HEK293 (cell line): Measurements from ENCODE around the gene MAP3K6.

ENCODE experiments used
- BCL11A ChIP-seq: fragments of 450-650 bp; formaldehyde crosslinking; IDR thresholded peaks from 2 replicates; pipeline ENCODE4 v1.5.1; 2016; ENCODE audit warnings: low read depth, missing biosample characterization, missing genetic modification characterization
- BCL11B ChIP-seq: fragments of 450-650 bp; formaldehyde crosslinking; IDR thresholded peaks from 2 replicates; pipeline ENCODE4 v1.5.1; 2016; ENCODE audit warnings: low read depth, missing biosample characterization, missing genetic modification characterization
- GLIS1 ChIP-seq: fragments of 450-650 bp; formaldehyde crosslinking; IDR thresholded peaks from 2 replicates; pipeline ENCODE4 v1.5.1; 2016; ENCODE audit warnings: missing biosample characterization, missing genetic modification characterization
- PRDM4 ChIP-seq: fragments of 450-650 bp; formaldehyde crosslinking; IDR thresholded peaks from 2 replicates; pipeline ENCODE4 v1.5.1; 2017; ENCODE audit warnings: missing biosample characterization, missing genetic modification characterization
- REPIN1 ChIP-seq: fragments of 450-650 bp; formaldehyde crosslinking; IDR thresholded peaks from 2 replicates; pipeline ENCODE4 v1.5.1; 2017; ENCODE audit warnings: missing biosample characterization, missing genetic modification characterization, low read depth
- SCRT2 ChIP-seq: fragments of 450-650 bp; formaldehyde crosslinking; IDR thresholded peaks from 2 replicates; pipeline ENCODE4 v1.5.1; 2016; ENCODE audit warnings: missing biosample characterization, missing genetic modification characterization
- ZBTB20 ChIP-seq: fragments of 450-650 bp; formaldehyde crosslinking; IDR thresholded peaks from 2 replicates; pipeline ENCODE4 v1.5.1; 2016; ENCODE audit warnings: missing biosample characterization, missing genetic modification characterization
- ZNF140 ChIP-seq: fragments of 450-650 bp; formaldehyde crosslinking; IDR thresholded peaks from 2 replicates; pipeline ENCODE4 v1.5.1; 2016; ENCODE audit warnings: missing biosample characterization, missing genetic modification characterization
- ZNF223 ChIP-seq: fragments of 450-650 bp; formaldehyde crosslinking; IDR thresholded peaks from 2 replicates; pipeline ENCODE4 v1.5.1; 2016; ENCODE audit warnings: missing biosample characterization, missing genetic modification characterization
- ZNF354C ChIP-seq: fragments of 450-650 bp; formaldehyde crosslinking; IDR thresholded peaks from 2 replicates; pipeline ENCODE4 v1.5.1; 2016; ENCODE audit warnings: missing biosample characterization, missing genetic modification characterization, low read depth, borderline replicate concordance
- ZNF366 ChIP-seq: fragments of 450-650 bp; formaldehyde crosslinking; conservative IDR thresholded peaks from 2 replicates; pipeline ENCODE4 v1.5.1; 2016; ENCODE audit warnings: missing biosample characterization, missing genetic modification characterization
- ZNF37A ChIP-seq: fragments of 450-650 bp; IDR thresholded peaks from 2 replicates; pipeline ENCODE4 v1.5.1; 2018; ENCODE audit warnings: missing biosample characterization, missing genetic modification characterization
- ZNF423 ChIP-seq: fragments of 450-650 bp; formaldehyde crosslinking; IDR thresholded peaks from 2 replicates; pipeline ENCODE4 v1.5.1; 2016; ENCODE audit warnings: missing biosample characterization, missing genetic modification characterization
- ZNF529 ChIP-seq: fragments of 450-650 bp; formaldehyde crosslinking; IDR thresholded peaks from 2 replicates; pipeline ENCODE4 v1.5.1; 2017; ENCODE audit warnings: missing genetic modification characterization, missing biosample characterization; ENCODE audit not compliant: insufficient replicate concordance
- ZNF549 ChIP-seq: fragments of 450-650 bp; IDR thresholded peaks from 2 replicates; pipeline ENCODE4 v1.5.1; 2018; ENCODE audit warnings: missing biosample characterization, missing genetic modification characterization, mild to moderate bottlenecking, inconsistent platforms, moderate library complexity
- ZNF600 ChIP-seq: fragments of 450-650 bp; formaldehyde crosslinking; IDR thresholded peaks from 2 replicates; pipeline ENCODE4 v1.5.1; 2016; ENCODE audit warnings: missing biosample characterization, missing genetic modification characterization
- ZNF610 ChIP-seq: fragments of 450-650 bp; formaldehyde crosslinking; IDR thresholded peaks from 2 replicates; pipeline ENCODE4 v1.5.1; 2016; ENCODE audit warnings: missing biosample characterization, missing genetic modification characterization, borderline replicate concordance
- ZNF639 ChIP-seq: fragments of 450-650 bp; formaldehyde crosslinking; IDR thresholded peaks from 2 replicates; pipeline ENCODE4 v1.5.1; 2016; ENCODE audit warnings: missing biosample characterization, missing genetic modification characterization
- ZNF660 ChIP-seq: fragments of 450-650 bp; IDR thresholded peaks from 2 replicates; pipeline ENCODE4 v1.5.1; 2018; ENCODE audit warnings: missing biosample characterization, mild to moderate bottlenecking, missing genetic modification characterization
- ZNF664 ChIP-seq: fragments of 450-650 bp; formaldehyde crosslinking; IDR thresholded peaks from 2 replicates; pipeline ENCODE4 v1.5.1; 2016; ENCODE audit warnings: missing biosample characterization, missing genetic modification characterization
- ZNF843 ChIP-seq: fragments of 450-650 bp; formaldehyde crosslinking; IDR thresholded peaks from 2 replicates; pipeline ENCODE4 v1.5.1; 2016; ENCODE audit warnings: missing biosample characterization, missing genetic modification characterization
- TF ChIP-seq, protein P1 (sequence below): fragments of 450-650 bp; formaldehyde crosslinking; conservative IDR thresholded peaks from 2 replicates; pipeline ENCODE4 v1.5.1; 2016; ENCODE audit warnings: low read depth, missing biosample characterization, missing genetic modification characterization
- TF ChIP-seq, protein P2 (sequence below): fragments of 450-650 bp; formaldehyde crosslinking; IDR thresholded peaks from 2 replicates; pipeline ENCODE4 v1.5.1; 2017; ENCODE audit warnings: missing biosample characterization, missing genetic modification characterization
- TF ChIP-seq, protein P3 (sequence below): fragments of 450-650 bp; formaldehyde crosslinking; IDR thresholded peaks from 2 replicates; pipeline ENCODE4 v1.5.1; 2016; ENCODE audit warnings: missing biosample characterization, missing genetic modification characterization
- TF ChIP-seq, protein P4 (sequence below): fragments of 450-650 bp; formaldehyde crosslinking; IDR thresholded peaks from 2 replicates; pipeline ENCODE4 v1.5.1; 2017; ENCODE audit warnings: missing biosample characterization, missing genetic modification characterization

The MAP3K6 gene

DNA sequence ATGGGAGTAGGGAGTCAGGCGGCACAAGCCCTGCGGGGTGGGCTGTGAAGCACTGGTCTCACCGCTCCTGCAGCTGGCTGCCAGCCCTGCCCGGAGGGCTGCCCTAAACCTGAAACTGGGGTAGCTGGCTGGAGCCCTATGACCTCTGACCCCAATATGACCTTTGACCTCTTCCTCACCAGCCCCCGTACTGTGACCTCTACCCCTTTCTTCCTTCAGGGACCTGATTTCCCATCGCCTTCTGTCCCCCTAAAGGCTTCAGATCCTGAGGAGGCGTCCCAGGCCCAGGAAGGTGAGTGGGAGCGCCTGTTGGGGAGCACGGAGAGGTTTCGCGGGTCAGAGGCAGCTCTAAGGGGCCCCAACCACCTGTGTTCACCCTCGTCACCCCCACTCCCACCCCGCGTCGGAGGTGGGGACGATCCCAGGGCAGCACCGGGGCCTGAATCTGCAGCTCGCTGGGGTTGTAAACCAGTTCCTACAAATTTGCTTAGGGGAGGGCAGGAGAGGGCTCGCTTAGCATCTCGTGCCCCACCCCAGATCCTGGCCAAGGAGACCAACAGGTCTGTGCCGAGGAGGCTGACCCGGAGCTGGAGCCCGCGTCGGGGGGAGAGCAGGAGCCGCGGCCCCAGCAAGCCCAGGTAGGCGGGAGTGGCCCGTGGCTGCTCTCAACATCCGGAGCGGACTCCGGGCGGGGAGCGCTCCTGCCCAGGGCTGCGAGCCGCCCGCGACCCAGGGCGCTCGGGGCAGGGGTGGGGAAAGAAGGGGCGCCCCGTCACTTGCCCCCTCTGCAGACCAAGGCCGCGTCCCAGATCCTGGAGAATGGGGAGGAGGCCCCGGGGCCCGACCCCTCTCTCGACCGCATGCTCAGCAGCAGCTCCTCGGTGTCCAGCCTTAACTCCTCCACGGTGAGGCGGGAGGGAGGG is 17.6 kb downstream of the MAP3K6 start (continued):
- TF ChIP-seq, protein P1, sequence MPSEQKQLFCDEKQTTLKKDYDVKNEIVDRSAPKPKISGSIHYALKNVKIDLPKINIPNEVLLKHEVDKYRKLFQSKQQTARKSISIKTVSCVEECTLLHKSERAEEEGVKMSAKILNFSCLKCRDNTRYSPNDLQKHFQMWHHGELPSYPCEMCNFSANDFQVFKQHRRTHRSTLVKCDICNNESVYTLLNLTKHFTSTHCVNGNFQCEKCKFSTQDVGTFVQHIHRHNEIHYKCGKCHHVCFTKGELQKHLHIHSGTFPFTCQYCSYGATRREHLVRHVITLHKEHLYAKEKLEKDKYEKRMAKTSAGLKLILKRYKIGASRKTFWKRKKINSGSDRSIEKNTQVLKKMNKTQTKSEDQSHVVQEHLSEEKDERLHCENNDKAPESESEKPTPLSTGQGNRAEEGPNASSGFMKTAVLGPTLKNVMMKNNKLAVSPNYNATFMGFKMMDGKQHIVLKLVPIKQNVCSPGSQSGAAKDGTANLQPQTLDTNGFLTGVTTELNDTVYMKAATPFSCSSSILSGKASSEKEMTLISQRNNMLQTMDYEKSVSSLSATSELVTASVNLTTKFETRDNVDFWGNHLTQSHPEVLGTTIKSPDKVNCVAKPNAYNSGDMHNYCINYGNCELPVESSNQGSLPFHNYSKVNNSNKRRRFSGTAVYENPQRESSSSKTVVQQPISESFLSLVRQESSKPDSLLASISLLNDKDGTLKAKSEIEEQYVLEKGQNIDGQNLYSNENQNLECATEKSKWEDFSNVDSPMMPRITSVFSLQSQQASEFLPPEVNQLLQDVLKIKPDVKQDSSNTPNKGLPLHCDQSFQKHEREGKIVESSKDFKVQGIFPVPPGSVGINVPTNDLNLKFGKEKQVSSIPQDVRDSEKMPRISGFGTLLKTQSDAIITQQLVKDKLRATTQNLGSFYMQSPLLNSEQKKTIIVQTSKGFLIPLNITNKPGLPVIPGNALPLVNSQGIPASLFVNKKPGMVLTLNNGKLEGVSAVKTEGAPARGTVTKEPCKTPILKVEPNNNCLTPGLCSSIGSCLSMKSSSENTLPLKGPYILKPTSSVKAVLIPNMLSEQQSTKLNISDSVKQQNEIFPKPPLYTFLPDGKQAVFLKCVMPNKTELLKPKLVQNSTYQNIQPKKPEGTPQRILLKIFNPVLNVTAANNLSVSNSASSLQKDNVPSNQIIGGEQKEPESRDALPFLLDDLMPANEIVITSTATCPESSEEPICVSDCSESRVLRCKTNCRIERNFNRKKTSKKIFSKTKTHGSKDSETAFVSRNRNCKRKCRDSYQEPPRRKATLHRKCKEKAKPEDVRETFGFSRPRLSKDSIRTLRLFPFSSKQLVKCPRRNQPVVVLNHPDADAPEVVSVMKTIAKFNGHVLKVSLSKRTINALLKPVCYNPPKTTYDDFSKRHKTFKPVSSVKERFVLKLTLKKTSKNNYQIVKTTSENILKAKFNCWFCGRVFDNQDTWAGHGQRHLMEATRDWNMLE = no peak
- peak; percentile 70 for TF ChIP-seq ZBTB20 (tag by site-specific recombination)
- 0 out of 2 replicates have a peak, but pooled peaks have one; percentile 18 for TF ChIP-seq ZNF639
- peak; percentile 98 for TF ChIP-seq SCRT2 (tag by site-specific recombination)
- 0 out of 2 replicates have a peak, but pooled peaks have one; percentile 7 for TF ChIP-seq PRDM4
- no peak for TF ChIP-seq ZNF140
- no peak for TF ChIP-seq ZNF423 (tag by site-specific recombination)
- TF ChIP-seq, protein P2, sequence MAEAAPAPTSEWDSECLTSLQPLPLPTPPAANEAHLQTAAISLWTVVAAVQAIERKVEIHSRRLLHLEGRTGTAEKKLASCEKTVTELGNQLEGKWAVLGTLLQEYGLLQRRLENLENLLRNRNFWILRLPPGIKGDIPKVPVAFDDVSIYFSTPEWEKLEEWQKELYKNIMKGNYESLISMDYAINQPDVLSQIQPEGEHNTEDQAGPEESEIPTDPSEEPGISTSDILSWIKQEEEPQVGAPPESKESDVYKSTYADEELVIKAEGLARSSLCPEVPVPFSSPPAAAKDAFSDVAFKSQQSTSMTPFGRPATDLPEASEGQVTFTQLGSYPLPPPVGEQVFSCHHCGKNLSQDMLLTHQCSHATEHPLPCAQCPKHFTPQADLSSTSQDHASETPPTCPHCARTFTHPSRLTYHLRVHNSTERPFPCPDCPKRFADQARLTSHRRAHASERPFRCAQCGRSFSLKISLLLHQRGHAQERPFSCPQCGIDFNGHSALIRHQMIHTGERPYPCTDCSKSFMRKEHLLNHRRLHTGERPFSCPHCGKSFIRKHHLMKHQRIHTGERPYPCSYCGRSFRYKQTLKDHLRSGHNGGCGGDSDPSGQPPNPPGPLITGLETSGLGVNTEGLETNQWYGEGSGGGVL (tag by site-specific recombination) = peak; percentile 53; the same call in 1 of the 2 replicates
- TF ChIP-seq ZNF660 (tag by site-specific recombination) = no peak
- TF ChIP-seq, protein P3, sequence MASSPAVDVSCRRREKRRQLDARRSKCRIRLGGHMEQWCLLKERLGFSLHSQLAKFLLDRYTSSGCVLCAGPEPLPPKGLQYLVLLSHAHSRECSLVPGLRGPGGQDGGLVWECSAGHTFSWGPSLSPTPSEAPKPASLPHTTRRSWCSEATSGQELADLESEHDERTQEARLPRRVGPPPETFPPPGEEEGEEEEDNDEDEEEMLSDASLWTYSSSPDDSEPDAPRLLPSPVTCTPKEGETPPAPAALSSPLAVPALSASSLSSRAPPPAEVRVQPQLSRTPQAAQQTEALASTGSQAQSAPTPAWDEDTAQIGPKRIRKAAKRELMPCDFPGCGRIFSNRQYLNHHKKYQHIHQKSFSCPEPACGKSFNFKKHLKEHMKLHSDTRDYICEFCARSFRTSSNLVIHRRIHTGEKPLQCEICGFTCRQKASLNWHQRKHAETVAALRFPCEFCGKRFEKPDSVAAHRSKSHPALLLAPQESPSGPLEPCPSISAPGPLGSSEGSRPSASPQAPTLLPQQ (tag by site-specific recombination) = peak; percentile 69
- TF ChIP-seq REPIN1 (tag by site-specific recombination) = no peak
- TF ChIP-seq GLIS1 (tag by site-specific recombination) = peak; percentile 71
- TF ChIP-seq ZNF529 = no peak
- TF ChIP-seq ZNF37A (tag by site-specific recombination) = no peak
- TF ChIP-seq ZNF354C = no peak
- TF ChIP-seq ZNF664 (tag by site-specific recombination) = no peak
- 0 out of 2 replicates have a peak, but pooled peaks have one; percentile 5 for TF ChIP-seq ZNF843
- TF ChIP-seq ZNF600 (tag by site-specific recombination) = peak; percentile 50; the same call in 1 of the 2 replicates
- TF ChIP-seq ZNF610 = no peak
- TF ChIP-seq BCL11B = peak; percentile 99
- TF ChIP-seq, protein P4, sequence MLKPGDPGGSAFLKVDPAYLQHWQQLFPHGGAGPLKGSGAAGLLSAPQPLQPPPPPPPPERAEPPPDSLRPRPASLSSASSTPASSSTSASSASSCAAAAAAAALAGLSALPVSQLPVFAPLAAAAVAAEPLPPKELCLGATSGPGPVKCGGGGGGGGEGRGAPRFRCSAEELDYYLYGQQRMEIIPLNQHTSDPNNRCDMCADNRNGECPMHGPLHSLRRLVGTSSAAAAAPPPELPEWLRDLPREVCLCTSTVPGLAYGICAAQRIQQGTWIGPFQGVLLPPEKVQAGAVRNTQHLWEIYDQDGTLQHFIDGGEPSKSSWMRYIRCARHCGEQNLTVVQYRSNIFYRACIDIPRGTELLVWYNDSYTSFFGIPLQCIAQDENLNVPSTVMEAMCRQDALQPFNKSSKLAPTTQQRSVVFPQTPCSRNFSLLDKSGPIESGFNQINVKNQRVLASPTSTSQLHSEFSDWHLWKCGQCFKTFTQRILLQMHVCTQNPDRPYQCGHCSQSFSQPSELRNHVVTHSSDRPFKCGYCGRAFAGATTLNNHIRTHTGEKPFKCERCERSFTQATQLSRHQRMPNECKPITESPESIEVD (tag by site-specific recombination) = no peak
- TF ChIP-seq ZNF223 (tag by site-specific recombination) = no peak
- TF ChIP-seq ZNF549 = no peak
- TF ChIP-seq ZNF366 = no peak
- peak; percentile 100 for TF ChIP-seq BCL11A (tag by site-specific recombination)
